Ovary (tissue), 9 donors: Measurements from ENCODE around the gene C17orf113. TPM values are rescaled to one million over a fixed set of nuclear protein-coding genes. Genes with fewer than 3 reads are reported as not detected.
A peak's percentile ranks its signal among the peaks of the same experiment; 100 is the strongest.

Experiments used
- DNase-seq, 5 donors: peaks; one replicate each; pipeline ENCODE4 v3.0.0-alpha.2; 2019 to 2020
- H3K27ac ChIP-seq, 2 donors: fragments of 200-600 bp; one replicate each; pipeline versions ENCODE4 v1.5.1 to v1.8.0; 2019 to 2022
- H3K27me3 ChIP-seq: fragments of 200-600 bp; one replicate; pipeline ENCODE4 v1.8.0; 2022
- H3K36me3 ChIP-seq: fragments of 200-600 bp; sonication (generic); one replicate; pipeline ENCODE4 v1.5.1; 2019
- H3K4me1 ChIP-seq: one replicate; pipeline ENCODE4 v1.8.1; 2013; ENCODE audit warnings: mild to moderate bottlenecking, moderate library complexity; ENCODE audit not compliant: insufficient read depth
- H3K4me3 ChIP-seq: fragments of 200-600 bp; sonication (generic); one replicate; pipeline ENCODE4 v1.5.1; 2017
- H3K9me3 ChIP-seq, 2 donors: fragments of 200-600 bp in 1 of 2; sonication (generic) in 1 of 2; one replicate each; pipeline versions ENCODE4 v1.5.1 to v1.8.1; 2013 to 2019; ENCODE audit warnings: mild to moderate bottlenecking in 1 of 2, moderate library complexity in 1 of 2
- CTCF ChIP-seq, 3 donors: fragments of 450-650 bp in 2 of 3; fragments of 200-600 bp in 1 of 3; IDR thresholded peaks; one replicate each; pipeline versions ENCODE4 v1.5.1 to v1.8.0; 2016 to 2022; ENCODE audit warnings: antibody characterized with exemption in 3 of 3, mild to moderate bottlenecking in 1 of 3
- EP300 ChIP-seq: sonication (generic); formaldehyde crosslinking; IDR thresholded peaks from one replicate; pipeline ENCODE4 v1.6.1; 2017; ENCODE audit warnings: antibody characterized with exemption
- POLR2A ChIP-seq: fragments of 450-650 bp; IDR thresholded peaks from one replicate; pipeline ENCODE4 v1.6.1; 2017; ENCODE audit warnings: antibody characterized with exemption, mild to moderate bottlenecking, moderate library complexity
- WGBS, 3 donors: extraction: QIAGEN DNeasy Blood & Tissue Kit in 1 of 3; methylation state at CpG; one replicate each; pipeline versions ENCODE4 v1.1.5 to v1.1.7; 2013 to 2017; 5-methylcytosine and 5-hydroxymethylcytosine counted together
- intact Hi-C, 4 donors: fragments of 100-400 bp; cut with DNase I; formaldehyde crosslinking; loops; one replicate each; pipeline versions ENCODE4 v1.11.0 to v1.15.1; 2022 to 2023
- polyA plus RNA-seq, 2 donors: library from polyadenylated mRNA; stranded (reverse); fragments of 200-250 nt in 1 of 2; fragments of 350-450 nt in 1 of 2; fragmentation: Illumina TruSeq in 1 of 2; extraction: RNeasy Lipid Tissue Mini Kit (QIAGEN cat#74804) in 1 of 2; gene quantifications; one replicate each; pipeline ENCODE4 v1.2.3, GENCODE V29; 2013 to 2014
- total RNA-seq, 7 donors: library from RNA; depleted of rRNA in 2 of 7; stranded (reverse); fragments of >200 nt in 2 of 7; fragmentation: NEBNext Ultra II Directional in 3 of 7; extraction: Animal tissue kit (Norgen Biotek cat#: 25700) in 3 of 7; gene quantifications; one replicate each; pipeline versions ENCODE4 v1.1.0 to v1.2.4, GENCODE V29; 2016 to 2023
- donor health status: DM: no; HTN: no; CAD: no; lungs with moderate emphysema.
- donor health status: DM: no; HTN: no; CAD: no.
- donor health status: Bipolar disorder and iron deficiency.
- donor health status: DM: yes; HTN: yes; CAD: no.
- donor health status: DM: no; HTN: no; CAD: no.
- donor health status: DM: yes; HTN: yes; CAD: no.

The C17orf113 gene
- total and polyA plus RNA-seq, 9 donors, result 0.67 to 3.9 (median 2.5) TPM

- H3K36me3 ChIP-seq, result no peaks in the 10 kb centered on the region
- no peak for DNase-seq
- H3K9me3 ChIP-seq, result no peaks in the 10 kb centered on the region
- H3K4me1 ChIP-seq, result peaks cover 3% of the 10 kb centered on the region
- WGBS, 3 donors, result 52 to 60% (median 57%) methylated on average over 8 of the region's 8 CpGs
- H3K4me3 ChIP-seq, result peak overlapping the region; percentile 79
- no peaks in the 10 kb centered on the region for H3K27me3 ChIP-seq
- H3K27ac ChIP-seq, result no peak overlapping the region
- intact Hi-C loops, result no loop called here
- TF ChIP-seq CTCF (IDR thresholded peaks at IDR 0.05) (no peak), POLR2A (no peak), EP300 (no peak)
These were observed 606 bp upstream of the C17orf113 start for GRCh38 chr17:42051013-42051400.

- intact Hi-C loops, result no loop called here
- DNase-seq, result no peak
- Histone ChIP-seq H3K9me3 (no peaks in the 10 kb centered on the region), H3K4me3 (peak overlapping the region; percentile 79), H3K27me3 (no peaks in the 10 kb centered on the region), H3K36me3 (no peaks in the 10 kb centered on the region), H3K27ac (peak overlapping the region in 1 of 2 donors; percentile 42), H3K4me1 (peaks cover 3% of the 10 kb centered on the region)
- TF ChIP-seq CTCF (IDR thresholded peaks at IDR 0.05) (no peak), EP300 (no peak), POLR2A (no peak)
- 2 to 6% (median 4%) methylated on average over 5 to 7 of the region's 7 CpGs for WGBS, 3 donors
These were observed 488 bp downstream of the C17orf113 start for GRCh38 chr17:42049834-42050392.

- DNase-seq, result no peak
- 85 to 91% (median 87%) methylated on average over 12 of the region's 12 CpGs for WGBS, 3 donors
- TF ChIP-seq EP300 (no peak), CTCF (IDR thresholded peaks at IDR 0.05) (no peak), POLR2A (no peak)
- Histone ChIP-seq H3K27ac (no peak overlapping the region), H3K4me3 (no peak overlapping the region), H3K4me1 (peaks cover 3% of the 10 kb centered on the region), H3K27me3 (no peaks in the 10 kb centered on the region), H3K9me3 (no peaks in the 10 kb centered on the region), H3K36me3 (no peaks in the 10 kb centered on the region)
- intact Hi-C loops, result no loop called here
These were observed 3.1 kb downstream of the C17orf113 start for GRCh38 chr17:42047343-42047742.

- no peaks in the 10 kb centered on the region for H3K36me3 ChIP-seq
- TF ChIP-seq POLR2A (no peak), EP300 (no peak), CTCF (IDR thresholded peaks at IDR 0.05) (no peak)
These were observed 4.7 kb downstream of the C17orf113 start for GRCh38 chr17:42045719-42046118.

More at GRCh38 chr17:42045719-42046118, 4.7 kb downstream of the C17orf113 start:
- Histone ChIP-seq H3K4me1 (peaks cover 2% of the 10 kb centered on the region), H3K27me3 (no peaks in the 10 kb centered on the region), H3K9me3 (no peaks in the 10 kb centered on the region), H3K4me3 (no peak overlapping the region), H3K27ac (no peak overlapping the region)
- DNase-seq, result no peak
- intact Hi-C loops, result no loop called here
- WGBS, 3 donors, result 87 to 91% (median 88%) methylated on average over 1 of the region's 1 CpG
